ENCODE data around the gene BEND6. TPM values are rescaled to one million over a fixed set of nuclear protein-coding genes. Genes with fewer than 3 reads are reported as not detected.
"Not testable (repeated sequence)": the region's sequence is repeated elsewhere in the genome, so short reads cannot be mapped to it uniquely, and the experiment has no call there.

BEND6 gene
- total RNA-seq, 3 donors from 2014 or later = 0.17 to 1.4 (median 0.31) TPM

GRCh38 chr6:57038906-57039305 is 84.0 kb downstream of the BEND6 start:
- Histone ChIP-seq H3K4me3 (no peak overlapping the region), H3K36me3 (ENCODE audit: low read depth) (no peaks in the 10 kb centered on the region), H3K9me3 (no peaks in the 10 kb centered on the region), H3K4me1 (ENCODE audit: low read depth) (no peaks in the 10 kb centered on the region)
- ATAC-seq = no peak
- no peak for DNase-seq
- no peak for TF ChIP-seq CTCF (IDR thresholded peaks at IDR 0.05)
- intact Hi-C loops (cut with DNase I, micrococcal nuclease) = no loop called here

- Histone ChIP-seq H3K36me3 (ENCODE audit: low read depth) (no peaks in the 10 kb centered on the region), H3K4me3 (no peak overlapping the region), H3K4me1 (ENCODE audit: low read depth) (no peaks in the 10 kb centered on the region), H3K9me3 (no peaks in the 10 kb centered on the region)
- DNase-seq (no peak), ATAC-seq (no peak)
- no peak for TF ChIP-seq CTCF (IDR thresholded peaks at IDR 0.05)
- intact Hi-C loops (cut with DNase I, micrococcal nuclease) = no loop called here
Measured at GRCh38 chr6:57040011-57040410, 85.1 kb downstream of the BEND6 start.

- intact Hi-C loops (cut with DNase I, micrococcal nuclease); H3K4me1 ChIP-seq (ENCODE audit: low read depth); H3K9me3 ChIP-seq; DNase-seq; H3K36me3 ChIP-seq (ENCODE audit: low read depth); H3K4me3 ChIP-seq; ATAC-seq: not testable (repeated sequence)
Measured at GRCh38 chr6:57044061-57044460, 89.2 kb downstream of the BEND6 start.

- DNase-seq (no peak), ATAC-seq (no peak)
- H3K9me3 ChIP-seq = no peaks in the 10 kb centered on the region
- no peaks in the 10 kb centered on the region for H3K4me1 ChIP-seq (ENCODE audit: low read depth)
- H3K36me3 ChIP-seq (ENCODE audit: low read depth) = no peaks in the 10 kb centered on the region
- intact Hi-C loops (cut with DNase I, micrococcal nuclease) = no loop called here
- no peak for TF ChIP-seq CTCF (IDR thresholded peaks at IDR 0.05)
- H3K4me3 ChIP-seq = no peak overlapping the region
Measured at GRCh38 chr6:57044568-57044967, 89.7 kb downstream of the BEND6 start.

- H3K9me3 ChIP-seq; intact Hi-C loops (cut with DNase I, micrococcal nuclease); H3K4me3 ChIP-seq; H3K4me1 ChIP-seq (ENCODE audit: low read depth); H3K36me3 ChIP-seq (ENCODE audit: low read depth): not testable (repeated sequence)
- peak; percentile 99 for ATAC-seq
- DNase-seq = peak; percentile 87 to 91 (median 90)
Measured at GRCh38 chr6:57046332-57047256, 91.7 kb downstream of the BEND6 start, which contains the start of gene KIAA1586. TSS of gene KIAA1586 (plus strand) at chr6:57046693. CDS start at chr6:57046756, 63 bp downstream.

- intact Hi-C loops (cut with DNase I, micrococcal nuclease); H3K9me3 ChIP-seq; H3K4me1 ChIP-seq (ENCODE audit: low read depth); DNase-seq; H3K4me3 ChIP-seq; ATAC-seq; H3K36me3 ChIP-seq (ENCODE audit: low read depth): not testable (repeated sequence)
Measured at GRCh38 chr6:57047257-57047585, 92.3 kb downstream of the BEND6 start.

- H3K4me3 ChIP-seq; DNase-seq; intact Hi-C loops (cut with DNase I, micrococcal nuclease); H3K9me3 ChIP-seq; H3K36me3 ChIP-seq (ENCODE audit: low read depth); H3K4me1 ChIP-seq (ENCODE audit: low read depth); ATAC-seq: not testable (repeated sequence)
Measured at GRCh38 chr6:57047859-57048258, 93.0 kb downstream of the BEND6 start.
